HEK293 (cell line): ENCODE results near the gene TXNRD2.

Source experiments
- CTCF ChIA-PET: fragments of 350-600 bp; formaldehyde crosslinking; extraction: SDS; loops from one replicate; lab custom pipeline; 2021; ENCODE audit warnings: antibody characterized with exemption; lab: Yijun Ruan, JAX
- POLR2A ChIA-PET: fragments of 300-600 bp; formaldehyde crosslinking; extraction: SDS; loops from one replicate; lab custom pipeline; 2020; ENCODE audit warnings: antibody characterized with exemption, inconsistent platforms; lab: Yijun Ruan, JAX
- H3K27ac ChIP-seq: fragments of 200-500 bp; sonication (Bioruptor generic); 2 replicates; pipeline ENCODE4 v1.5.1; 2014; ENCODE audit warnings: low read depth, low read length, control low read depth, inconsistent platforms; ENCODE audit errors: extremely low read depth
- H3K36me3 ChIP-seq, 2 experiments: fragments of 200-500 bp in 1 of 2; sonication (Bioruptor generic) in 1 of 2; 1 replicate in 1 of 2; 2 replicates in 1 of 2; pipeline ENCODE4 v1.5.1; 2014 to 2017; ENCODE audit warnings: inconsistent platforms in 2 of 2, low read length in 2 of 2; ENCODE audit not compliant: control insufficient read depth in 2 of 2, insufficient read depth in 1 of 2
- H3K4me1 ChIP-seq: fragments of 200-500 bp; sonication (Bioruptor generic); 2 replicates; pipeline ENCODE4 v1.5.1; 2014; ENCODE audit warnings: mild to moderate bottlenecking, low read length, inconsistent platforms; ENCODE audit not compliant: control insufficient read depth, insufficient read depth
- H3K4me3 ChIP-seq: 2 replicates; pipeline ENCODE4 v1.5.1; 2011; ENCODE audit warnings: low read depth, mild to moderate bottlenecking, control low read depth, low read length, moderate library complexity
- H3K9me3 ChIP-seq: fragments of 200-500 bp; sonication (Bioruptor generic); 2 replicates; pipeline ENCODE4 v1.5.1; 2014; ENCODE audit warnings: low read depth, low read length, inconsistent platforms; ENCODE audit not compliant: control insufficient read depth, insufficient read depth
- BCL6B ChIP-seq: fragments of 450-650 bp; formaldehyde crosslinking; IDR thresholded peaks from 2 replicates; pipeline ENCODE4 v1.5.1; 2017; ENCODE audit warnings: missing biosample characterization, missing genetic modification characterization
- CTCF ChIP-seq: fragments of 450-650 bp; formaldehyde crosslinking; IDR thresholded peaks from 2 replicates; pipeline ENCODE4 v1.5.1; 2016; ENCODE audit warnings: missing biosample characterization, missing genetic modification characterization
- GLI4 ChIP-seq: fragments of 450-650 bp; formaldehyde crosslinking; IDR thresholded peaks from 2 replicates; pipeline ENCODE4 v1.5.1; 2016; ENCODE audit warnings: missing biosample characterization, missing genetic modification characterization
- GLIS1 ChIP-seq: fragments of 450-650 bp; formaldehyde crosslinking; IDR thresholded peaks from 2 replicates; pipeline ENCODE4 v1.5.1; 2016; ENCODE audit warnings: missing biosample characterization, missing genetic modification characterization
- KLF1 ChIP-seq: fragments of 450-650 bp; formaldehyde crosslinking; IDR thresholded peaks from 2 replicates; pipeline ENCODE4 v1.5.1; 2016; ENCODE audit warnings: missing biosample characterization, missing genetic modification characterization
- MYNN ChIP-seq: fragments of 450-650 bp; formaldehyde crosslinking; IDR thresholded peaks from 2 replicates; pipeline ENCODE4 v1.5.1; 2016; ENCODE audit warnings: missing biosample characterization, missing genetic modification characterization, borderline replicate concordance
- PRDM1 ChIP-seq: fragments of 450-650 bp; formaldehyde crosslinking; IDR thresholded peaks from 2 replicates; pipeline ENCODE4; 2016; ENCODE audit warnings: missing biosample characterization, missing genetic modification characterization
- SP7 ChIP-seq: fragments of 450-650 bp; formaldehyde crosslinking; IDR thresholded peaks from 2 replicates; pipeline ENCODE4 v1.5.1; 2016; ENCODE audit warnings: missing biosample characterization, missing genetic modification characterization
- ZBTB1 ChIP-seq: fragments of 450-650 bp; formaldehyde crosslinking; IDR thresholded peaks from 2 replicates; pipeline ENCODE4 v1.5.1; 2016; ENCODE audit warnings: missing biosample characterization, missing genetic modification characterization
- ZBTB10 ChIP-seq: fragments of 450-650 bp; formaldehyde crosslinking; IDR thresholded peaks from 2 replicates; pipeline ENCODE4 v1.5.1; 2016; ENCODE audit warnings: missing biosample characterization, missing genetic modification characterization
- ZBTB26 ChIP-seq: fragments of 450-650 bp; formaldehyde crosslinking; optimal IDR thresholded peaks from 2 replicates; pipeline ENCODE3; 2016; ENCODE audit warnings: missing biosample characterization, mild to moderate bottlenecking, missing genetic modification characterization
- ZNF114 ChIP-seq: fragments of 450-650 bp; formaldehyde crosslinking; IDR thresholded peaks from 2 replicates; pipeline ENCODE4 v1.5.0; 2017; ENCODE audit warnings: missing biosample characterization, missing genetic modification characterization
- ZNF16 ChIP-seq: fragments of 450-650 bp; formaldehyde crosslinking; IDR thresholded peaks from 2 replicates; pipeline ENCODE4 v1.5.1; 2016; ENCODE audit warnings: low read depth, missing biosample characterization, missing genetic modification characterization
- ZNF174 ChIP-seq: fragments of 450-650 bp; formaldehyde crosslinking; IDR thresholded peaks from 2 replicates; pipeline ENCODE4 v1.5.0; 2017; ENCODE audit warnings: missing biosample characterization, mild to moderate bottlenecking, missing genetic modification characterization
- ZNF354C ChIP-seq: fragments of 450-650 bp; formaldehyde crosslinking; IDR thresholded peaks from 2 replicates; pipeline ENCODE4 v1.5.1; 2016; ENCODE audit warnings: missing biosample characterization, missing genetic modification characterization, low read depth, borderline replicate concordance
- ZNF362 ChIP-seq: fragments of 450-650 bp; formaldehyde crosslinking; IDR thresholded peaks from 2 replicates; pipeline ENCODE4 v1.5.1; 2016; ENCODE audit warnings: missing biosample characterization, missing genetic modification characterization
- ZNF530 ChIP-seq: fragments of 450-650 bp; formaldehyde crosslinking; IDR thresholded peaks from 2 replicates; pipeline ENCODE4 v1.5.1; 2016; ENCODE audit warnings: low read depth, missing biosample characterization, missing genetic modification characterization
- ZSCAN18 ChIP-seq: fragments of 450-650 bp; formaldehyde crosslinking; IDR thresholded peaks from 2 replicates; pipeline ENCODE4 v1.5.1; 2016; ENCODE audit warnings: missing biosample characterization, missing genetic modification characterization
- ZSCAN4 ChIP-seq: fragments of 450-650 bp; formaldehyde crosslinking; IDR thresholded peaks from 2 replicates; pipeline ENCODE4 v1.5.1; 2017; ENCODE audit warnings: missing biosample characterization, missing genetic modification characterization
- ZSCAN5A ChIP-seq: fragments of 450-650 bp; formaldehyde crosslinking; IDR thresholded peaks from 2 replicates; pipeline ENCODE4 v1.5.1; 2016; ENCODE audit warnings: missing biosample characterization, missing genetic modification characterization
- ZXDB ChIP-seq: fragments of 450-650 bp; formaldehyde crosslinking; IDR thresholded peaks from 2 replicates; pipeline ENCODE4 v1.5.1; 2016; ENCODE audit warnings: missing biosample characterization, missing genetic modification characterization

TXNRD2 gene

GRCh38 chr22:19958083-19959042 lies 16.7 kb upstream of the TXNRD2 start (continued):
- no peak for TF ChIP-seq ZBTB10 (tag by site-specific recombination)
- no peak for TF ChIP-seq ZSCAN4 (tag by site-specific recombination)
- no peak for TF ChIP-seq GLI4 (tag by site-specific recombination)
- peak; percentile 73 for TF ChIP-seq GLIS1
- TF ChIP-seq SP7 (tag by site-specific recombination): no peak
- no peak for TF ChIP-seq ZNF16 (tag by site-specific recombination)
- no peak for TF ChIP-seq ZSCAN5A (tag by site-specific recombination)
- no peak for TF ChIP-seq BCL6B (tag by site-specific recombination)
- TF ChIP-seq ZBTB26 (tag by site-specific recombination): no peak
- no peak for TF ChIP-seq MYNN
- TF ChIP-seq ZBTB1 (tag by site-specific recombination): no peak
- peak; percentile 73 for TF ChIP-seq ZNF362 (tag by site-specific recombination)
- no peak for TF ChIP-seq ZNF174
- TF ChIP-seq PRDM1: no peak

GRCh38 chr22:19957445-19957844 lies 15.8 kb upstream of the TXNRD2 start:
- Histone ChIP-seq H3K27ac (no peak overlapping the region), H3K9me3 (no peaks in the 10 kb centered on the region), H3K4me1 (peaks cover 8% of the 10 kb centered on the region; the same call in 1 of the 2 replicates), H3K4me3 (no peak overlapping the region), H3K36me3 (peaks cover 0 to 6% of the 10 kb centered on the region in 2 experiments; a peak in 1 of 3 replicates)
- ChIA-PET CTCF (interaction anchor here (0.6 to 1.5 kb wide), 3 partner anchors 10 to 245 kb away, joined by 3 to 9 read pairs (median 6); no protein-coding TSS in a partner anchor), POLR2A (interaction anchor here (1.0 kb wide), 1 partner anchor 9 kb away, joined by 3 read pairs; no protein-coding TSS in a partner anchor)
- TF ChIP-seq MYNN (no peak), ZSCAN18 (tag by site-specific recombination) (no peak), ZNF114 (tag by site-specific recombination) (no peak), ZNF530 (tag by site-specific recombination) (no peak), ZXDB (no peak), CTCF (tag by site-specific recombination) (peak; percentile 33; the same call in 1 of the 2 replicates), KLF1 (tag by site-specific recombination) (no peak), ZNF354C (tag by site-specific recombination) (no peak)
